ENCODE results near the gene ARF6.
"Not testable (repeated sequence)": the region's sequence is repeated elsewhere in the genome, so short reads cannot be mapped to it uniquely, and the experiment has no call there.

The ARF6 gene
- 205 to 485 (median 399) reads per million in 3 experiments for total RNA-seq

DNA sequence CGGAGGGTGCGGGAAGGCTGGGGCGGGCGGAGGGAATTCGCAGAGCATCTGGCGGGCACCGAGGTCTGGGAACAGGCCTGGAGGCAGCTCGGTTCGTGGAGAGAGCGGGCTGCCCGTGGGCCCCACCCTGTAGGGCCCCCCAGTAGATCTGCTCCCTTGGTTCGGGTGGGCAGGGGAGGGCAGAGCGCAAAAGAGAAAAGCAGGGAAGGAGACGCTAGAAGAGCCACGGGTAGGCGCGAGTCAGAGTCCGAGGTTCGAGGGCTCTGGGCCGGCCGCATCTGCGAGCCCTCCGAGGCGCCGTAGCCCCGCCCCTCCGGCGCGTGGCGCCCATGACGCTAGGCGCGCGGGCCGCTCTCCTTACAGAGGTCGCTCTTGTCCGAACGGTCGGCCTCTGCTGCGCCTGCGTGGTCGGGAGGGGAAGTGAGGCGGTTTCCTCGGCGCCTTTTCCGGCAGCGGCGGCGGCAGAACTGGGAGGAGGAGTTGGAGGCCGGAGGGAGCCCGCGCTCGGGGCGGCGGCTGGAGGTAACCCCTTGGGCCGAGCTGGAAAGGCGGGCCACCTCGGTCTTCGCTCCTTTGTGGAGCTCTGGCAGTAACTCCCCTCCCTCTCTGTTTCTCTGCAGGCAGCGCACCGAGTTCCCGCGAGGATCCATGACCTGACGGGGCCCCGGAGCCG lies at the start of gene ARF6:
Gene ARF6, plus strand, starts transcription at position 447 of the 673 bp plus-strand sequence. CDS start 655 bp downstream, outside the sequence.
- DNase-seq, result peak; percentile 91

DNA sequence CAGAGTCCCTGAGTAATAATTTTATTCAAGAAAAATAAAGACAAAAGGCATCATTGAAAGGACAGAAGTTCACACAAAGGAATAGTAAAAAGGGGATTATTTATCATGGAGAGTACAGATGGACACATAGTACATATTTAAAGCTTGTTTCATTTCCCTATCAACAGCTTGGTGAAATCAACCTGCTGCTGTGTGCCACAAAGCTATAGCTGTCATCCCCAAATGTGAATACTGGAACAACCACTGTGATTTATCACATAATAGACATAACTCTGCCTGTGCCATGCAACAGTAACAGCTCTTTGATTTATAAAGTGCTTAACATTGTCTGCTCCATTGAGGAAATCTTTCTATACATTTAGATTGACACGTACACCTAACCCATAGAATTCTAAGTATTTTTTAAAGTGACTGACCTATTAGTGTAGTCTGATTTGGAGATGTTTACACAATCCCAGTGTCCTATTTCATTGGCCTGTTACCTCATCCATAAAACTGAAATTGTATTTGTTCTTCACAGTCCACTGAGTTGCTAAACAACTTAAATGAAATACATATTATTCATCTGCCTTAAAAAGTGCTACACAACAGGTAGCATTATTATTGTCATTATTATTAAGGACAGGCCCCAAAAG lies 43.6 kb upstream of the ARF6 start:
- DNase-seq, result no peak

GRCh38 chr14:49851813-49852212 lies 41.1 kb upstream of the ARF6 start:
- no peak for DNase-seq

DNA sequence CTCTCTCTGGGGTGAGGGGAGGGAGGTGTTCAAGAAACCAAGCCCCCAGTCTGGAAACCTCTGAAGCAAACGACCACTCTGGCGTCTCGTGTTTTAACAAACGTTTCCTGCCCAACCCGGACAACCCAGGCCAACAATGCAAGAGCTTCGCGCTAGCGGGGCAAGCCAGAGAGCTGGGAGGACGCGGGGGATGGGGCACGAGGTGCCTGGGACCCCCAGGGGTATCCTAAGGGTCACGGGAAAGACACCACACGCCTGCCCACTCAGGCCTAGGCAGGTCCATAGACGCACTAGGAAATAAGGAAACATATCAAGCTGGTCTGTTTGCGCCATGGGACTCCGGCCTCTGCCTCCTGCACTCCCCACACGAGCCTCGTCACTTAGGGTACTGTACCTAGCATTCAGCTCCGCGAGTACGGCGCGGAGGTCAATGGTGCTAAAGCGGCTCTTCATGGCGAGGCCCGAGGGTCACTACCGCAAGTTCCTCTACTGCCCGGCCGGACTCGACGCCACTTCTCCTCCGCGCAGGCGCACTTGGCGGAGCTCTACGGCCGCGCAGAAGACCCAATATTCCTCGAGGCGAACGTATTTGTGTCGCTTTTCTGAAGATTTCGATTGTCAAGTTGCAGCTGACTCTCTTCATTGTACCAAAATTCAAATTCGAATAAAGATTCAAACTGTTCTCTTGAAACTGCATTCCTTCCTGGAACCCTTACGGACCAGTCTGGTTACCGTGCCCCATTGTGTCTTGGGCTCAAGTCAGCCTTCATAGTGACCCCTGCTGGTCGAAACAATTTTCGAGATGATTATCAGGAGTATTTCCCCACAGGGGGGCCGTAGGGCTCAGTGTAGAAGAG lies 40.4 kb upstream of the ARF6 start, which contains the start of gene NEMF:
Gene NEMF, minus strand, starts transcription at position 488 of the 857 bp plus-strand sequence. Its CDS starts 35 bp downstream, at position 453.
- DNase-seq, result peak; percentile 73

DNA sequence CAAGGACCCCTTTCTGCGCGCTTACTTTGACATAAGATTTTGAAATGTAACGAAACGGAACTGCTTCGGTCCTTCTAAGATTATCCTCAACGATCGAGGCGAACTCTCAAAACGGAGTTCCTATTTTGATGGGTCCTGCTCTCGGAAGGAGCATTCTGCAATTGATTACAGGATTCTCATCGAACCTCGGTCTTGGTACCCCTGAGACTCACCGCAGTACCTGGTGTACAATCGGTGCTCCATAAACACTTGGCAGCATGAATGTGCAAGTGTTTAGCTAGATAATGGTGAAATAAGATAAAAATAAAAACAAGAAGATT lies 39.8 kb upstream of the ARF6 start:
- no peak for DNase-seq

GRCh38 chr14:49853572-49854375 lies 39.1 kb upstream of the ARF6 start:
- peak; percentile 75 for DNase-seq

DNA sequence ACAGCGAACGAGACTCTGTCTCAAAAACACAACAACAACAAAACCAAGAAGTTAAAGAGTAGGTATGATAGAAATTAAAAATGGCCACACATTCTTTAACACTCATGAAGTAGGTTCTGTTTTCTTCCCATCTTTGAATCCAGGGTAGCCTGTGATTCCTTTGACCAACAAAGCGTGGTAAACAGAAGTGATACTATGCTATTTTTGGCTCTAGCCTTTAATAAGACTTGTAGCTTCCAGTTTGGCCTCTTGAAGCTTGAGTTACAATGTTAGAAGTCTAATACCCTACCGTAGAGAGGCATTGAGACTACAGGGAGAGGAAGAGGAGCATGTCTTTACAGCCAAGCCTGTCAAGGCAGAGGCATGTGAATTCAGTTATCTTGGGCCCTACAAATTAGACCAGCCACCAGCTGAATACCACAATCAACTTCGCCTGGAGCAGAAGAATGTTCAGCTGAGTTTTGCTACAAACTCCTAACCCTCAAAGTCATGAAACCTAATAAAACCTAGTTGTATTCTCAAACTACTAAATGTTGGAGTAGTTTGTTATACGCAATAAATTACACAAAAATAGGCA lies 35.4 kb upstream of the ARF6 start:
- DNase-seq, result no peak

DNA sequence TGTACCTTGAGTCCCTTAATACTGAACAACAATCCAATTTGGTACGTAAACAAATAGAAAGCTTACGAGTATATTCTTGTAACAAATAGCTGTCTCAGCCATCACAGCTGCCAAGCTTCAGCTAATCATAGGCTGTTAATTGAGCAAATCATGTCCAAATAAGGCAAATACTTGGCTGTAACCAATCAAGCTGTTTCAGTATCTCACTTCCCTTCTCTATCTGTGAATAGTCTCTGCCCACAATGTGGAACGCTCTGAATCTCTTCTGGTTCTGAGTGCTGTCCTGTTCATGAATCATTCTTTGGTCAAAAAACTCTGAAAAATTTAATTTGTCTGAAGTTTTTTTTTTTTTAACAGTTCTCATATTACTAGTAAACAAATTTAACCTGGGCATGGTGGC lies 34.5 kb upstream of the ARF6 start:
- DNase-seq, result no peak

DNA sequence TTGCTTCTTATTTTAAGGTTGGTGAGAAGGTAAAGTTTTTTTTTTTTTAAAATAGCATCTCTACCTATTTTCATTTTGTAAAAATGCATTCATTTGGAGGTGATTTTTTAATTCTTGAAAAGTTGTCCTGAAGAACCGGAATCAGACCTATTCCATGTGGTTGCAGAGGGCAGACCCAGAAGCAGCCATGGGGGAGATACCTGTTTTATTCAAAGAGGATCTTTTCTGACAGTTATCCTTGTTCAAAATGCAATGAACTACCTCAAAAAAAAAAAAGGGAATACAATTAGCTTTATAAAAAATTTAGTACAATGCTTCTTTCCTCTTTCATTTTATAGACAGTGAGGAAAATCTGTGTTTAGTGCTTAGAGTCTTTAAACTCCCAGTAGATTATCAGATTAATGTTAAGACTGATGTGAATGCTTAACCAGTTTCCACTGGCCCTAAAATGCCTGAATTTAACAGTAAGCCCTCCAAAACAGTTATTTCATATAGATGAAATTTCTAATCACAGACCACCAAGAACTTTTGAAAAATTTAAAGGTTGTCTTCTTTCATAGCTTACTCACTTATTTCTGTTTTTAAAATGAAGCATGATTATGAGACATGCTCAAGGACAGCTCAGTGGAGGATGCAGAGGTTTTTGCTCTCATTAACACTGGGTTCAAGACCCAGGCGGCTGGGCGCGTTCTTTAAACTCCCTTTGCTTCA lies 31.7 kb upstream of the ARF6 start:
- no peak for DNase-seq

GRCh38 chr14:49861699-49862088 lies 31.2 kb upstream of the ARF6 start:
- DNase-seq, result peak; percentile 68

GRCh38 chr14:49862089-49862673 lies 30.7 kb upstream of the ARF6 start:
- DNase-seq, result peak; percentile 86

GRCh38 chr14:49863487-49864281 lies 29.2 kb upstream of the ARF6 start:
- DNase-seq, result peak; percentile 29

DNA sequence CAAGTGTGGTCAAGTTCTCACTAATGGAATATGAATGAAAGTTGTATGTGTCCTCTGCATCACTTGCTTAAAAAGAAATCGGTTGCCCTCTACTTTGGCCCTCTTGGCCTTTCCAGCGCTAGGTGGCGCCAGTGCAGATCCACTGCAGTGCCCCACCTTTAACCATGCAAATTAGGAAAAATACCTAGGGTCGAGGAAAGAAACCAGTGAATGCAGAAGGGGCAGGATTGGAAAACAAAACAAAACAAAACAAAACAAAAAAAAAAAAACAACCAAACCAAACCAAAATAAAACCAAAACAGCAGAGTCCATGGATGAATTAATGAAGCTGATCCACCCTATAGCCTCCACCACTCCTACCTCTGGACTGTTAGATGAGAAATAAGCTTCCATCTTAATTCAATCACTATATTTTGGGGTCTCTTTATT lies 27.4 kb upstream of the ARF6 start:
- DNase-seq, result peak; percentile 63

GRCh38 chr14:49867831-49868719 lies 24.8 kb upstream of the ARF6 start:
- peak; percentile 96 for DNase-seq

DNA sequence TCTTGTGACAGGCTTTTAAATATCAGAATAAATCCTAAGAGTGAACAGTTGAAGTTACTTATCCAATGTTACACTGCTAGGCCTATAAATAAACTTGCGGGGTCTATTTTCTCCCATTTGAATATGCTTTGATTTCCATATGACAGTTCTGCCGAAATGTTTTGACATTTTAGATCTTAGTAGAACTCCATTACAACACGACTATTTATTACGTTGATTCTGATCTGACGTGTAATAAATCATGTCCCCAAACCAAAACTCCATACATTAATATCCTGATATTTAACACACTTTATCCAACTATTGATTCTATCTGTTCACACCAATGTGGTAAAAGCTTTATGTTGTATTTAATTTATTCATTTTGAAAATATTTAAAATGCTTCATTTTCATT lies 24.2 kb upstream of the ARF6 start:
- no peak for DNase-seq

DNA sequence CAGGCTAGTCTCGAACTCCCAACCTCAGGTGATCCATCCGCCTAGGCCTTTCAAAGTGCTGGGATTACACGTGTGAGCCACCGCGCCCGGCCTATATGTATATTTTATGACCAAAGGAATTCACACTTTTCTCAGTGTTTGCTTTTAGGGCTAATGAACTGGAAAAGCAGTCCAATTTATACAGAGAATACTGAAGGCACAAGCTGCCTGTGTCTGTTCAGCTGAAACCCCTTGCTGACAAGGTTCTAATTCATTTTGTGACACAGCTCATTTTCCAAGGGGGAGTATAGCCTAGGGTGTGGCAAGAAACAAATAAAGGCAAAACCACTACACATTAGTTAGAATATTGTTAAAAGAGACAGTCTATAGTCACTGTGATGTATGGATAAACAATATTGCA lies 22.0 kb upstream of the ARF6 start:
- DNase-seq, result no peak

DNA sequence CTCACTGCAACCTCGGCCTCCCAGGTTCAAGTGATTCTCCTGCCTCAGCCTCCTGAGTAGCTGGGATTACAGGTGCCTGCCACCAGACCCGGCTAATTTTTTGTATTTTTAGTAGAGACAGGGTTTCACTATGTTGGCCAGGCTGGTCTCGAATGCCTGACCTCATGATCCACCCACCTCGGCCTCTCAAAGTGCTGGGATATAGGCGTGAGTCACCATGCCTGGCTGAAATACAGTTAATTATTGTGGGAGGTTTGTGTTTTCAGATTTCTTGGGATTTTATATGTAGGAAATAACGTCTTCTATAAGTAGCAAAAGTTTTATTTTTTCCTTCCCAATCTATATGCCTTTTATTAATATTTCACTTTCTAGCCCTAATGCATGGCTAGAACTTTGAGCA lies 19.3 kb upstream of the ARF6 start:
- DNase-seq, result not testable (repeated sequence)

- no peak for DNase-seq
Measured at GRCh38 chr14:49875640-49876198, 17.2 kb upstream of the ARF6 start.

GRCh38 chr14:49876563-49877127 lies 16.2 kb upstream of the ARF6 start:
- DNase-seq, result no peak

Data from central memory CD4-positive, alpha-beta T cell (primary cell).